ENCODE measurements around the gene ADGRD1. TPM values are rescaled to one million over a fixed set of nuclear protein-coding genes. Genes with fewer than 3 reads are reported as not detected.

The ADGRD1 gene
- total and polyA plus RNA-seq, 8 donors, result 25.6 to 167 (median 33.4) TPM

GRCh38 chr12:130938186-130938585 lies 15.5 kb upstream of the ADGRD1 start:
- TF ChIP-seq CTCF (IDR thresholded peaks at IDR 0.05), result no peak
- Histone ChIP-seq H3K4me1 (no peaks in the 10 kb centered on the region), H3K4me3 (no peak overlapping the region), H3K27ac (no peak overlapping the region), H3K27me3 (peaks cover 0 to 8% of the 10 kb centered on the region in 2 donors), H3K36me3 (no peaks in the 10 kb centered on the region), H3K9me3 (peaks cover 0 to 9% of the 10 kb centered on the region in 2 donors)
- intact Hi-C loops (cut with DNase I), result no loop called here
- no peak for DNase-seq
- no peak for ATAC-seq

GRCh38 chr12:130944878-130945277 lies 8.8 kb upstream of the ADGRD1 start:
- Histone ChIP-seq H3K4me1 (peaks cover 11 to 13% of the 10 kb centered on the region in 2 donors), H3K36me3 (no peaks in the 10 kb centered on the region), H3K4me3 (no peak overlapping the region), H3K27me3 (no peaks in the 10 kb centered on the region), H3K27ac (no peak overlapping the region), H3K9me3 (peaks cover 0 to 21% of the 10 kb centered on the region in 2 donors)
- intact Hi-C loops (cut with DNase I), result no loop called here
- no peak for DNase-seq
- TF ChIP-seq CTCF (IDR thresholded peaks at IDR 0.05), result no peak
- no peak for ATAC-seq

- Histone ChIP-seq H3K36me3 (no peaks in the 10 kb centered on the region), H3K9me3 (peaks cover 0 to 16% of the 10 kb centered on the region in 2 donors), H3K4me3 (no peak overlapping the region), H3K27ac (peak overlapping the region; percentile 34 to 42), H3K4me1 (peaks cover 11 to 13% of the 10 kb centered on the region in 2 donors), H3K27me3 (no peaks in the 10 kb centered on the region)
- no peak for TF ChIP-seq CTCF (IDR thresholded peaks at IDR 0.05)
- intact Hi-C loops (cut with DNase I), result no loop called here
- DNase-seq, result no peak
- ATAC-seq, result peak; percentile 76
Observed at GRCh38 chr12:130945786-130946492, 7.8 kb upstream of the ADGRD1 start.

- Histone ChIP-seq H3K9me3 (peaks cover 0 to 16% of the 10 kb centered on the region in 2 donors), H3K27me3 (no peaks in the 10 kb centered on the region), H3K36me3 (no peaks in the 10 kb centered on the region), H3K27ac (no peak overlapping the region), H3K4me1 (peaks cover 11 to 13% of the 10 kb centered on the region in 2 donors), H3K4me3 (no peak overlapping the region)
- intact Hi-C loops (cut with DNase I), result no loop called here
- no peak for TF ChIP-seq CTCF (IDR thresholded peaks at IDR 0.05)
- DNase-seq (no peak), ATAC-seq (no peak)
Observed at GRCh38 chr12:130947028-130947613, 6.6 kb upstream of the ADGRD1 start.

- H3K36me3 ChIP-seq, result no peaks in the 10 kb centered on the region
- no peak overlapping the region for H3K27ac ChIP-seq
- DNase-seq (no peak), ATAC-seq (no peak)
- H3K4me1 ChIP-seq, result peaks cover 11 to 14% of the 10 kb centered on the region in 2 donors
- no peak overlapping the region for H3K4me3 ChIP-seq
- no peak for TF ChIP-seq CTCF (IDR thresholded peaks at IDR 0.05)
- H3K9me3 ChIP-seq, result peaks cover 0 to 16% of the 10 kb centered on the region in 2 donors
- intact Hi-C loops (cut with DNase I), result no loop called here
- no peaks in the 10 kb centered on the region for H3K27me3 ChIP-seq
Observed at GRCh38 chr12:130948136-130948535, 5.6 kb upstream of the ADGRD1 start.

All from left lung (tissue), 10 donors.